COLO829 (cell line): Measurements from ENCODE around the gene TCERG1L.
"Not testable (repeated sequence)": the region's sequence is repeated elsewhere in the genome, so short reads cannot be mapped to it uniquely, and the experiment has no call there.

Source experiments
- DNase-seq: peaks from one replicate; pipeline ENCODE4 v3.0.0; 2012; ENCODE audit warnings: low spot score

TCERG1L gene

GRCh38 chr10:131143425-131144165, 167.9 kb downstream of the TCERG1L start:
- DNase-seq: no peak

GRCh38 chr10:131142517-131143380, 168.8 kb downstream of the TCERG1L start:
- DNase-seq: no peak

GRCh38 chr10:131141645-131142516, 169.6 kb downstream of the TCERG1L start:
- DNase-seq: no peak

- DNase-seq: no peak
These were observed 170.3 kb downstream of the TCERG1L start for GRCh38 chr10:131141207-131141606.

GRCh38 chr10:131140606-131141005, 170.9 kb downstream of the TCERG1L start:
- DNase-seq: no peak

GRCh38 chr10:131137223-131137622, 174.3 kb downstream of the TCERG1L start:
- DNase-seq: no peak

- not testable (repeated sequence) for DNase-seq
These were observed 175.2 kb downstream of the TCERG1L start for GRCh38 chr10:131136336-131136735.

- DNase-seq: no peak
These were observed 175.8 kb downstream of the TCERG1L start for GRCh38 chr10:131135716-131136115.

GRCh38 chr10:131134651-131135050, 176.9 kb downstream of the TCERG1L start:
- DNase-seq: no peak

GRCh38 chr10:131134001-131134576, 177.4 kb downstream of the TCERG1L start:
- no peak for DNase-seq

GRCh38 chr10:131132681-131133080, 178.8 kb downstream of the TCERG1L start:
- no peak for DNase-seq

- no peak for DNase-seq
These were observed 179.6 kb downstream of the TCERG1L start for GRCh38 chr10:131131726-131132591.

- DNase-seq: no peak
These were observed 181.5 kb downstream of the TCERG1L start for GRCh38 chr10:131130025-131130424.

- DNase-seq: no peak
These were observed 182.0 kb downstream of the TCERG1L start for GRCh38 chr10:131129544-131129943.

GRCh38 chr10:131128731-131129130, 182.8 kb downstream of the TCERG1L start:
- no peak for DNase-seq

- no peak for DNase-seq
These were observed 183.9 kb downstream of the TCERG1L start for GRCh38 chr10:131127610-131128009.

- no peak for DNase-seq
These were observed 184.4 kb downstream of the TCERG1L start for GRCh38 chr10:131127138-131127589.

- no peak for DNase-seq
These were observed 185.0 kb downstream of the TCERG1L start for GRCh38 chr10:131126321-131127137.

GRCh38 chr10:131125511-131126225, 185.9 kb downstream of the TCERG1L start:
- no peak for DNase-seq
